ENCODE results near the gene AHDC1.

- TF ChIP-seq CTCF (IDR thresholded peaks at IDR 0.05) = no peak
- no peak for TF ChIP-seq EZH2 (IDR thresholded peaks at IDR 0.05)
- TF ChIP-seq EZH2phosphoT487 (IDR thresholded peaks at IDR 0.05) = no peak
Measured at GRCh38 chr1:27567146-27567526, 36.8 kb downstream of the AHDC1 start.

Data from neural progenitor cell (in vitro differentiated cells).